NOMO-1 treated with dmso at 0.1 percent for 144 hours (cell line): ENCODE data around the gene NUDT5.
"Not testable (repeated sequence)": the region's sequence is repeated elsewhere in the genome, so short reads cannot be mapped to it uniquely, and the experiment has no call there.

Experiments
- DNase-seq: peaks from one replicate; lab custom pipeline; 2025; ENCODE audit not compliant: unreplicated experiment; lab: John Stamatoyannopoulos, UW

Gene NUDT5

GRCh38 chr10:12205082-12205481, 9.4 kb upstream of the NUDT5 start:
- DNase-seq = no peak

DNA sequence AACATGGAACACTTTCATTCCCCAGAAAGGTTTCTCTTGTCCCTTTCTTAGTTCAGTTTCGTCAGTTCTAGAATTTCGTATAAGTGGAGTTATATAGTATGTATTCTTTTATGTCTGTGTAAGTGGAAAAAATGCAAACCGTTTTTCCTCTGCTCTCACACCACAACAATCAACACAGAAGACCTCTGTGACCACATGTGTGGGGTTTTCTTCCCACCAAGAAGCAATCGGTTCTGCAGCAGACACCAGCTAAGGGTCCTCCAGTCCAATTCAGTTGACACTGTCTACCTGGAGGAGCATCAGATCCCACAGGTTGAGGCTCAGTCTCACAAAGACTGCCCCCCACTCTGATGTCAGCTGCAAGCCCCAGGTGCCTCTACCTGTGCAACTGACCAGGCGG, 6.5 kb upstream of the NUDT5 start:
- no peak for DNase-seq

DNA sequence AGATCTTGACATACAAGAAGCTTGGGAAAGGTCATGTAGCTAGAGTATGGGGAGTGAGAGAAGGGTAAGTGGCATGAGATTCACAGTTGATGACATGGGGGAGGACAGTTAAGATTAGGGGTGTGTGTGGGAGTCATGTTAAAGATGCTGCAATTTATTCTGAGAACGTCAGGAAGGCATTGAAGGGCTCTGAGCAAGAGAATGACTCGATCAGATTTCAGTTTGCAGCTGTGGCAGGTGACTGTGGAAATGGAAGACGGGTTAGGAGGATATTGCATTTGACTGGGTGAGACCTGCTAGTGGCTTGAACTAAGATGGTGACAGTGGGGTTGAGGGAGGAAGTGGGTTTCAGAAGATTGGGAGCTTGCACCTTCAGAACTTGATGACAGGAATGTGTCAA, 5.9 kb upstream of the NUDT5 start:
- DNase-seq = no peak

- DNase-seq = no peak
Measured at GRCh38 chr10:12200850-12201249, 5.2 kb upstream of the NUDT5 start.

GRCh38 chr10:12198156-12198555, 2.5 kb upstream of the NUDT5 start:
- peak; percentile 15 for DNase-seq

- no peak for DNase-seq
Measured at GRCh38 chr10:12196531-12197211, 980 bp upstream of the NUDT5 start.

- no peak for DNase-seq
Measured at GRCh38 chr10:12195281-12195602, 449 bp downstream of the NUDT5 start.

GRCh38 chr10:12194752-12195271, 879 bp downstream of the NUDT5 start:
- no peak for DNase-seq

- DNase-seq = no peak
Measured at GRCh38 chr10:12193193-12193592, 2.5 kb downstream of the NUDT5 start.

DNA sequence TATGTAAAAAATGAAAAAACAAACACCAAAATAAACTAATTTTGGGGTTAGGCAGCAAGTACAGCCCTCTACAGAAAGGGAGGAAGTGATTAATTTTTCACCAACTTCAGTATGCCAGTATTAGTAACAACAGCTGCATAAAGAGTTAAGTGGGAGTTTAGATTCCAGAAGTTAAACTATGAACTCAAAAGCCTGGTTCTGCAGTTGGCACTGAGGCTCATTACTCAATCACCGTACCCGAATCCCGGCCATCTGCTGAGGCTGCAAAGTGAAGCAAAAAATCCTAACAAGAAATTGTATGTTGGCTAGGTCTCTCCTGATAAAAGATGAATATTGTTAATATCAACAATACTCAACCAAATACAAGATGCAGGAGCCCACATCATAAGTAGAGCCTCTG, 4.0 kb downstream of the NUDT5 start:
- DNase-seq = no peak

GRCh38 chr10:12189426-12189825, 6.3 kb downstream of the NUDT5 start:
- no peak for DNase-seq

GRCh38 chr10:12188656-12189055, 7.0 kb downstream of the NUDT5 start:
- no peak for DNase-seq

- DNase-seq = no peak
Measured at GRCh38 chr10:12187321-12187905, 8.3 kb downstream of the NUDT5 start.

- DNase-seq = no peak
Measured at GRCh38 chr10:12186323-12186722, 9.4 kb downstream of the NUDT5 start.

DNA sequence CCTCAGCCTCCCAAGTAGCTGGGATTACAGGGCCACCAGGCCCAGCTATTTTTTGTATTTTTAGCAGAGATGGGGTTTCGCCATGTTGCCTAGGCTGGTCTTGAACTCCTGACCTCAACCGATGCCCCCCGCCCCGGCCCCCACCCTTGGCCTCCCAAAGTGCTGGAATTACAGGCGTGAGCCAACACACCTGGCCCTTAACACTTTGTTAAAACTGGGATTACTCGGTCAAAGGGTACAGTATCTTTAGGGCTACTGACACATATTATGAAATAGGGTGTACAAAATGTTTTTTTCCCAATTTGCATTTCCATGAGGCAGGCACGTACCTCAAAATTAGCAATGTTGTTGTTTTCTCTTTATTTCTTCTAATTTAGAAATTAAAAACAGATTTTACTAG, 11.5 kb downstream of the NUDT5 start:
- DNase-seq = no peak

DNA sequence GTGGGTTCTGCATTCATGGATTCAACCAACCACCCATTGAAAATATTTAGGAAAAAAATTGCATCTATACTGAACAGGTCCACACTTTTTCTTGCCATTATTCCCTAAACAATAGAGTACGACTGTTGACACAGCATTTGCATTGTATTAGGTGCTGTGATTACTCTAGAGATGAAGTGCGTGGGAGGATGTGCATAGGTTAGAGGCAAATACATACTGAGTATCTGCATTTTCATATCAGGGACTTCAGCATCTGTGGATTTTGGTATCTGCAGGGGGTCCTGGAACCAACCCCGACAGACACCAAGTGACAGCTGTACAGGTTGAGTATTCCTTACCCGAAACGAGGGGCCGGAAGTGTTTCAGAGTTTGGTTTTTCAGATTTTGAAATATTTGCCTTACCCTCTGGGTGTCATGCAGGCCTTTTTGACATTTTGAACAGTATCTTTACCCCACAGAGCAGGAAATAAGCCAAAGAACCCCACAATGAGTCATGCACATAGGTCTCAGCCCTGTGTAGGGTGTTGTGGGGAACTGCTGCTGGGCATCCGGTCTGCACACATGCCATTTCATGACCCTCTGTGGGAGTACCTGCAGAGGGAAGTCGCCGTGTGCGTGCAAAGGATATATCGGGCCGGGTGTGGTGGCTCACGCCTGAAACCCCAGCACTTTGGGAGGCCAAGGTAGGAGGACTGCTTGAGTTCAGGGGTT, 14.5 kb downstream of the NUDT5 start:
- peak; percentile 94 for DNase-seq

DNA sequence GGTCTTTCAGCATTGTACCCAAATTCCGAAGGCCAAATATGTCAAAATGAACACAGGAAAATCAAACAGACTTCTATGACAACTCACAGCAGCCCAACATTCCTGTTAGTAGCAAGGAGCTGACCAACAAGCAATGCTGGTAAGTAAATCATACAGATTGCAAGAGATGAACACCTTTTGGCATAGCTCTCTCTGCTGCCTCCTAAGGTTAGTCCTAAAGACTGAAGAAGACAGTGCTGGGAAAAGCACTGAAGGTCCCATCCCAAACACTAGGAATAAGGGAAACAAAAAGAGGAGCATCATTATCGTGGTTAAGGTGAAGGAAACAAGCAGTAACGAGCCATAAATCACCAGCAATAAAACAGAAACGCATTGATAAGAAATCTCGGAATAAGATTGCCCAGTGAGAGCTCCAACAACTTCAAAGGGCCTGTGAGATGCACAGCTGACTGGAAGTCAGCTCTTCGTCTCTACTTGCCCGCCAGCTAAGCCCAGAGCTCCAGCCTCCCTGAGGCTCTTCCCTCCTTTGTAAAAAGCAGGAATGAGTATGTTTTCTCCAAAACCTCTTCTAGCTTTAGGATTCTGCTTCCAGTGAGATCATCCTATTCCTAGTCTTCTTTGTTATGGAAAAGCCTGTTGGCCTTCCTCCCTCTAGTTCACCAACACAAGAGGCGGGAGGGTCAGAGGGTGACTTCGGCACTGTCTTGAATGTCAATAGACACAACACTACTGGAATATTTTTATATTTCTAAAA, 15.3 kb downstream of the NUDT5 start:
- no peak for DNase-seq

DNA sequence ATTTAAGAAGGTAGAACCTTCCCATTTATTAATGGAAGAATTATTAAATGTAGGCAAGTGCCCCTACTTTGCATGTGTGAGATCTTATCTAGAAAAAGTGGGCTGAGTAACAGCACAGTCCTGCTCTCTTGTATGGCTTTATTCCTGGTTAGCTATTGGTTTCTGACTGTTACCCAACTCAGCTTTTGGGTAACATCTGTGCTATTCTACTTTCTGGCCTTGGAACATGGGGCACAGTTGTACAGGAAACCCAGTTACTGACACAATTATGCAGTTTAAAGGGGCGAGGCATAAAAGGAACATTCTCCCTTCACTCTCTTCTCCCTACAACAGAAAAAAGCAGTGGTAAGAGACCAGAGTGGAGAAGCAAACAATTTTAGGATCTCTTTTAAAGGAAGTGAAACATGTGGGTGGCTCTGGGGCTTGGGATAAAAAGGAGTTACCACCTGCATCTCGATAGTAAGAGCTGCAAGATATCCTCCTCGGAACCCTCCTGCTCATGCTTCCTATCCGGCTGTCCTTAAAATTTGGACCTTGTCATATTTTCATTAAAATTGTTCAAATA, 16.0 kb downstream of the NUDT5 start:
- DNase-seq = peak; percentile 69

DNA sequence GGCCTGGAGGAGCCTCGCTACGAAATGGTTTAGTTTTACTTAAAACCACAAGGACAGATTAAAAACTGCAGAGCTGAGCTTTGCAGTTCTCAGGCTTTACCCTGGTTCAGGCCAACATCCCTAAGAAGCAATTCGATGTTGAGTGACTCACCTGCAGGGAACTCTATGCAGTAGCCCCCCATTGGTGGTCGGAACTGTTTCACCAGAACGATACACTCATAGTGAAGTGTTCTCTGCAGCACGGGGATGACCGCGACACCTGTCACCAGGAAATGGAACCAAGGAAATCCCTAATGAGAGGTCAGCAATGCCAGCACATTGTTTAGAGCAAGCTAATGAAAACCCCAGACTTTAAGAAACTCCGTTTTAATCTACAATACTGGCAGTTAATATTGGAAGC, 18.0 kb downstream of the NUDT5 start:
- no peak for DNase-seq

- not testable (repeated sequence) for DNase-seq
Measured at GRCh38 chr10:12171512-12171911, 24.2 kb downstream of the NUDT5 start.
